ENCODE results near the gene GNAI3.

GNAI3 gene

DNA sequence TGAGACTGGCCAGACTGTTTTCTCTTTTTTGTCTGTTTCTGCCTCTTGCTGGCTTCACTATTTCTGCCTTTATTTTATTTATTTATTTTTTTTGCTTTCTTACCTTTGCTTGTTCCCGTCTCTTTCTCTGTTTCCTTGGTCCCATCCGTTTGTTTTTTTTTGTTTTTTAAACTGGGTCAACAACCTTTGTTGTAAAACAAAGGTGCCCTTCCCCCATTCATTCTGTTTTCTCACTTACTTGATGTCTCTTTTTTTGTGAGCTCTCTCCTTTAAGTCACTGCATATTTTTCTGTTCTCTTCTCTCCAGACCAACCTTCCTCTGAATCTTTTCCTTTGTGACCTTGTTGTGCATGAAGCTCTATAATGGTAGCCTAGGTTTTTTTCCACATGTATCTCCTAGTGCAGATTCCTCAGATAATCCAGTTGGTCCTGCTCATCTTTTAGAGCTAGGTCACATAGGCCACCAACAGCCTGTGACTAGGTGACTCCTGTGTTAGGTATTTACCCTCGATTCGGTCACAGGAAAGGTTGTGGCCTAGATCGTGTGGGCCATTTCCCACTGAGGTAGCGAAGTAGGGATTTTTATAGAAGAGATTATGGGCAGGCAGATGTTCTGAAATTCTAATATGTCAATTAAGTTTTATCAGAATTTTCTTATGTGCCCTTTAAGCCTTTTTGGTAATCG lies 15.9 kb downstream of the GNAI3 start:
- DNase-seq (ENCODE audit: extremely low spot score): no peak
- no peak for TF ChIP-seq FOXM1 (IDR thresholded peaks at IDR 0.05; ENCODE audit: borderline replicate concordance)
- no peak for TF ChIP-seq BHLHE40 (IDR thresholded peaks at IDR 0.05; ENCODE audit: borderline replicate concordance)
- TF ChIP-seq SUZ12 (IDR thresholded peaks at IDR 0.05): no peak
- no peak for TF ChIP-seq L3MBTL2 (conservative IDR thresholded peaks at IDR 0.05)
- no peak for TF ChIP-seq CTBP1 (IDR thresholded peaks at IDR 0.05; ENCODE audit: borderline replicate concordance)
- no peak for TF ChIP-seq FOXA1 (IDR thresholded peaks at IDR 0.05)
- TF ChIP-seq FOXK2 (IDR thresholded peaks at IDR 0.05): no peak
- TF ChIP-seq ZNF384 (IDR thresholded peaks at IDR 0.05): no peak
- CTCF ChIA-PET: interaction anchor here (0.6 to 1.3 kb wide), 3 partner anchors 16 to 391 kb away, joined by 3 to 8 read pairs (median 4); partner anchors contain the start of gene GNAI3
- POLR2A ChIA-PET: interaction anchor here (5.4 kb wide), 1 partner anchor 16 kb away, joined by 46 read pairs; the partner anchor contains the start of gene GNAI3

GRCh38 chr1:109565241-109565640 lies 16.8 kb downstream of the GNAI3 start:
- CTCF ChIA-PET: interaction anchor here (0.7 kb wide), 1 partner anchor 152 kb away, joined by 8 read pairs; no protein-coding TSS in a partner anchor
- POLR2A ChIA-PET: no interaction called here
- TF ChIP-seq ELF4 (IDR thresholded peaks at IDR 0.05) (no peak), FOXM1 (IDR thresholded peaks at IDR 0.05; ENCODE audit: borderline replicate concordance) (no peak), CTBP1 (IDR thresholded peaks at IDR 0.05; ENCODE audit: borderline replicate concordance) (no peak), L3MBTL2 (conservative IDR thresholded peaks at IDR 0.05) (no peak), ARNT (IDR thresholded peaks at IDR 0.05) (no peak), TARDBP (IDR thresholded peaks at IDR 0.05) (no peak), SUZ12 (IDR thresholded peaks at IDR 0.05) (no peak), LEF1 (IDR thresholded peaks at IDR 0.05; ENCODE audit: borderline replicate concordance) (no peak), HDGF (IDR thresholded peaks at IDR 0.05; ENCODE audit: borderline replicate concordance) (no peak), SP1 (IDR thresholded peaks at IDR 0.05) (no peak), NFRKB (IDR thresholded peaks at IDR 0.05) (no peak), PKNOX1 (IDR thresholded peaks at IDR 0.05) (no peak), BHLHE40 (IDR thresholded peaks at IDR 0.05; ENCODE audit: borderline replicate concordance) (no peak), ZNF384 (IDR thresholded peaks at IDR 0.05) (no peak), FOXK2 (IDR thresholded peaks at IDR 0.05) (no peak), FOXA1 (IDR thresholded peaks at IDR 0.05) (no peak)
- no peak for DNase-seq (ENCODE audit: extremely low spot score)

DNA sequence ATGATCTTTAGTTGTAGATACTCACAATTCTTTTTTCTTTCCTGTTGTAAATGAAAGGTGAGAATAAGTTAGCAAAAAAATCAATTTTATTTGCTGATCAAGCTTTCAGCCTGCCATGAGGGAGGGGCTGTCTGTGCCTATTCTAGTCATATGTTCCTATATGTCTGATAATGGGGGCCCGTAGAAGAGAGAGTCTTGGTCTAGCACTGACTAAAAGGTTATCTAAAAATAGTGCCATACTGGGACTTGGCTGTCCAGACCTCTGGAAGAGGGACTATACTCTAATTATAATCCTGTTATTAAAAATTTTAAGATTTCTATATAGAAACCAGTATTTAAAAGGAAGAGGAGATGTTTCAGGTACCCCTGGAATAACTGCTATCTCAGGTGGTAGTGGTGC lies 18.6 kb downstream of the GNAI3 start:
- ChIA-PET CTCF (interaction anchor here (0.7 kb wide), 1 partner anchor 14 kb away, joined by 3 read pairs; no protein-coding TSS in a partner anchor), POLR2A (no interaction called here)
- TF ChIP-seq SP1 (IDR thresholded peaks at IDR 0.05) (no peak), FOXK2 (IDR thresholded peaks at IDR 0.05) (no peak)
- no peak for DNase-seq (ENCODE audit: extremely low spot score)

DNA sequence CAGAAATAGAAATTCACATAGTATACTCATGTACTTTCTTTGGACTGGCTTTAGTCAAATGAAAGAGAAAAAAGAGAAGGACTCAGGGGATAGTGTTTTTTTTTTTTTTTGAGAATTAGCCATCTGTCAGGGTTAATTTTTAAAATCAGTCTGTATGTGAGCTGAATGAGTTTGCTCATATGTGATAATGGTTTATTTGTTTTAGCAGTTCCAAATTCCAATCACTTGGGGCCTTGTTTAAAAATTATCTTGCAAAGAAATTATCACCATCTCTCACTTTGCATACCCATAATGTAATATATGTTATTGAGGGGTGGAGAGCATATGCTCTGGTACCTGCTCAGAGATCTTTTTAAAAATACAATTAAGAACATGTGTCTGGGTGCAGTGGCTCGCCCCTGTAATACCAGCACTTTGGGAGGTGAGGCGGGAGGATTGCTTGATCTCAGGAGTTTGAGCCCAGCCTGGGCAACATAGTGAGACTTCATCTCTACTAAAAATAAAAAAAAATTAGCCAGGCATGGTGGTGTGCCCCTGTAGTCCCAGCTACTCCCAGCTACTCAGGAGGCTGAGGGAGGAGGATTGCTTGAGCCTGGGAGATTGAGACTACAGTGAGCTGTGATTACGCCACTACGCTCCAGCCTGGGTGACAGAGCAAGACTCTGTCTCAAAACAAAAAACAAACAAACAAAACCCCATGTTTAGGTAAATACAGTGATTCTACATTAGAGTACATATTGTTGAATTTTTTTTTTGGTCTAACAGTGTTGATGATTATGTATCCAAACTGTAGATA lies 19.7 kb downstream of the GNAI3 start:
- CTCF ChIA-PET: interaction anchor here (0.6 kb wide), 2 partner anchors 250 to 413 kb away, joined by 3 to 5 read pairs; no protein-coding TSS in a partner anchor
- POLR2A ChIA-PET: no interaction called here
- DNase-seq (ENCODE audit: extremely low spot score): no peak
- TF ChIP-seq FOXA1 (IDR thresholded peaks at IDR 0.05) (no peak), HDGF (IDR thresholded peaks at IDR 0.05; ENCODE audit: borderline replicate concordance) (no peak), ELF4 (IDR thresholded peaks at IDR 0.05) (no peak), CTBP1 (IDR thresholded peaks at IDR 0.05; ENCODE audit: borderline replicate concordance) (no peak), TARDBP (IDR thresholded peaks at IDR 0.05) (no peak), L3MBTL2 (conservative IDR thresholded peaks at IDR 0.05) (no peak), ARNT (IDR thresholded peaks at IDR 0.05) (no peak), SP1 (IDR thresholded peaks at IDR 0.05) (no peak), NFRKB (IDR thresholded peaks at IDR 0.05) (no peak), SUZ12 (IDR thresholded peaks at IDR 0.05) (no peak), PKNOX1 (IDR thresholded peaks at IDR 0.05) (no peak), FOXK2 (IDR thresholded peaks at IDR 0.05) (no peak), LEF1 (IDR thresholded peaks at IDR 0.05; ENCODE audit: borderline replicate concordance) (no peak), FOXM1 (IDR thresholded peaks at IDR 0.05; ENCODE audit: borderline replicate concordance) (no peak), BHLHE40 (IDR thresholded peaks at IDR 0.05; ENCODE audit: borderline replicate concordance) (no peak), ZNF384 (IDR thresholded peaks at IDR 0.05) (no peak)

DNA sequence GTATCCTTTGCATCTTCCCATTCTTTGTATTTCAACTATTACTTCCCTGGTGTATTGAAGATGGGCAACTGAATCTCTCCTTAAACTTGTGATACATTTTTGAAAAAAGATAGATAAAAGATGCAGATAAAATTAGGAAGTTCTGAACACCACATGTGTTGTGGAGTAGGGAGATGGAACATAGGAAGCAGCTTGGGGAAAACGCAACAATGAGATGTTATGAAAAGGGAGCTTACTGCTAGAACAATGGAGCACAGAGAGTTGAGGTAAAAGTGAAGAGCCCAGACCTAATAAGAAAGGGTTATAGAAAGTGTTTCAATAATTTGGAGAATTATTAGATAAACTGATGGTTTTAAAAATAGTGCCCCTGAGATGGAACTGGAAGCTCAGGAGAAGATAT lies 20.9 kb downstream of the GNAI3 start:
- ChIA-PET POLR2A (no interaction called here), CTCF (interaction anchor here (0.7 to 1.4 kb wide), 2 partner anchors 19 to 37 kb away, joined by 3 to 5 read pairs; no protein-coding TSS in a partner anchor)
- DNase-seq (ENCODE audit: extremely low spot score): no peak
- TF ChIP-seq TARDBP (IDR thresholded peaks at IDR 0.05) (no peak), FOXA1 (IDR thresholded peaks at IDR 0.05) (no peak), SUZ12 (IDR thresholded peaks at IDR 0.05) (no peak), HDGF (IDR thresholded peaks at IDR 0.05; ENCODE audit: borderline replicate concordance) (no peak), CTBP1 (IDR thresholded peaks at IDR 0.05; ENCODE audit: borderline replicate concordance) (no peak), FOXM1 (IDR thresholded peaks at IDR 0.05; ENCODE audit: borderline replicate concordance) (no peak), SP1 (IDR thresholded peaks at IDR 0.05) (no peak), L3MBTL2 (conservative IDR thresholded peaks at IDR 0.05) (no peak)

GRCh38 chr1:109570414-109570813 lies 22.0 kb downstream of the GNAI3 start:
- TF ChIP-seq TARDBP (IDR thresholded peaks at IDR 0.05): no peak
- TF ChIP-seq CTBP1 (IDR thresholded peaks at IDR 0.05; ENCODE audit: borderline replicate concordance): no peak
- TF ChIP-seq SP1 (IDR thresholded peaks at IDR 0.05): no peak
- no peak for TF ChIP-seq ARNT (IDR thresholded peaks at IDR 0.05)
- TF ChIP-seq FOXA1 (IDR thresholded peaks at IDR 0.05): no peak
- TF ChIP-seq NFRKB (IDR thresholded peaks at IDR 0.05): no peak
- TF ChIP-seq ELF4 (IDR thresholded peaks at IDR 0.05): no peak
- no peak for TF ChIP-seq FOXM1 (IDR thresholded peaks at IDR 0.05; ENCODE audit: borderline replicate concordance)
- no peak for TF ChIP-seq SUZ12 (IDR thresholded peaks at IDR 0.05)
- DNase-seq (ENCODE audit: extremely low spot score): no peak
- ChIA-PET POLR2A (interaction anchor here (1.1 to 2.9 kb wide), 2 partner anchors 22 to 49 kb away, joined by 3 to 11 read pairs; partner anchors contain the start of genes GNAI3 and GNAT2), CTCF (interaction anchor here (1.4 kb wide), 1 partner anchor 38 kb away, joined by 5 read pairs; no protein-coding TSS in a partner anchor)
